Measurements from ENCODE around the gene NKAIN2.

NKAIN2 gene

DNA sequence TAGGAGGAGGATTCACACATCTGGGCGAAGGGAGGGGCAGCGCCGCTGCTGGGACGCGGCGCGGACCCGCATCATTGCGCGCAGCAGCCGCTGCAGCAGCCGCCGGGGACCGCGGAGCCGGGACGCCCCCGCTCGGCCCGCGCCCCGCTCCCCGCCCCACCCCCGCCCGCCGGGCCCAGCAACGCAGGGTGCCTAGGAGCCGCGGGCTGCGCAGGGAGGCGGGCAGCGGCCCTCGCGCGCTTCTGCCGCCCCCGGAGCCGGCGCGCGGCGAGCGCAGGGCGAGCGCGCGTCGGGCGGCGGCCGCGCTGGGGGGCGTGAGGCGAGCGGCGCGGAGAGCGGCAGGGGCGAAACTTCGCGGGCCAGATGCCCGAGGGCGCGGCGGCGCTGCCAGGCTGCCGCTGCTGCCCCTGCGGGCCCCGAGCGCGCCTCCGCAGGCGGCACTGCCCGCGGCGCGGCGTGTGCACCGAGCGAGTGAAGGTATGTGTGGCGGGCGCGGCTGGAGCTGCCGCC, at the start of gene NKAIN2:
Gene NKAIN2, plus strand, starts transcription at position 362 of the 510 bp plus-strand sequence.
- Histone ChIP-seq H3K9ac (ENCODE audit: low read length) (no peak within 1 kb of the TSS), H3K27ac (ENCODE audit: low read depth, low read length) (no peak within 1 kb of the TSS), H3K4me3 (ENCODE audit: low read length) (peak within 1 kb of the TSS; percentile 59), H3K27me3 (ENCODE audit: control insufficient read depth, insufficient read depth, low read length) (no peaks in the 10 kb centered on the region), H3K36me3 (ENCODE audit: control insufficient read depth, insufficient read depth, low read length) (no peaks in the 10 kb centered on the region), H3K4me1 (ENCODE audit: control insufficient read depth, insufficient read depth, low read length) (no peaks in the 10 kb centered on the region)

DNA sequence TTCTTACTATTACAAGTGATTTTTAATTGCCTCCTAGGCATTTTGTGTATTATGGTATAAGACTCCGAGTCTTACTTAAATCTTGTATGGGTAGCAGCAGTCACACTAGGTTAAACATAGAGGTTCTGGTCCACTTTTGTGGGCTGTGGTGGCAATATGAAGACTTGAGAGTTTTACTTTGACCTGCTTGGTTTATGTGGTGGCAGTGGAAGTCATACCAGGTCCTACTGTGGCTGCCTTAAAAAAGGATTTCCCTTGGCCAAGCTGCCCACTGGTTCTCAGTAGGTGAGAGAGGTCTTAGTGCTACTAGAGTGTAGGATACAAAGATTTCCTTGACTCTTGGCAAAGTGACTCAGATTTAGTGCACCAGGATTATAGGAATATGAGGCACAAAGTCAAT, 44.2 kb upstream of the NKAIN2 start:
- H3K27me3 ChIP-seq (ENCODE audit: control insufficient read depth, insufficient read depth, low read length): no peaks in the 10 kb centered on the region
- H3K27ac ChIP-seq (ENCODE audit: low read depth, low read length): no peak overlapping the region
- no peak overlapping the region for H3K9ac ChIP-seq (ENCODE audit: low read length)
- no peak overlapping the region for H3K4me3 ChIP-seq (ENCODE audit: low read length)
- no peaks in the 10 kb centered on the region for H3K4me1 ChIP-seq (ENCODE audit: control insufficient read depth, insufficient read depth, low read length)
- no peaks in the 10 kb centered on the region for H3K36me3 ChIP-seq (ENCODE audit: control insufficient read depth, insufficient read depth, low read length)

DNA sequence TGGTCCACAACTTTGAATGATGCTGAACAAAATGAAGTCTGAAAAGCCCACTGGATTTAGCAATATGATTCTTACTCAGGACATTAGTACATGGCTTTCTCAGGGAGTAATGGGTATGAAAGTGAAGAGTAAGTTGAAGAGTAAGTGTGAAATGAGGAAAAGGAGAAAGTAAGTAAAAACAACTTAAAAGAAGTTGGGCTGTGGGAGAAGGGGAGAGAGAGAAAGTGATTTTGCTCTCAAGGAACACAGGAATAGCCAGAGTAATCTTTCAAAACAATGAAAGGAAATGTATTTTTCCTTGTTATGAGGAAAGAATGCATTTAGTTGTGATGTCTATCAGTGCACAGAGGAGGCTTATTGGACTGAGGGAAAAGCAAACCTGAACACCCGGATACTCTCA, 39.8 kb upstream of the NKAIN2 start:
- no peaks in the 10 kb centered on the region for H3K36me3 ChIP-seq (ENCODE audit: control insufficient read depth, insufficient read depth, low read length)
- H3K4me1 ChIP-seq (ENCODE audit: control insufficient read depth, insufficient read depth, low read length): no peaks in the 10 kb centered on the region
- H3K4me3 ChIP-seq (ENCODE audit: low read length): no peak overlapping the region
- no peak overlapping the region for H3K9ac ChIP-seq (ENCODE audit: low read length)
- no peak overlapping the region for H3K27ac ChIP-seq (ENCODE audit: low read depth, low read length)
- no peaks in the 10 kb centered on the region for H3K27me3 ChIP-seq (ENCODE audit: control insufficient read depth, insufficient read depth, low read length)

DNA sequence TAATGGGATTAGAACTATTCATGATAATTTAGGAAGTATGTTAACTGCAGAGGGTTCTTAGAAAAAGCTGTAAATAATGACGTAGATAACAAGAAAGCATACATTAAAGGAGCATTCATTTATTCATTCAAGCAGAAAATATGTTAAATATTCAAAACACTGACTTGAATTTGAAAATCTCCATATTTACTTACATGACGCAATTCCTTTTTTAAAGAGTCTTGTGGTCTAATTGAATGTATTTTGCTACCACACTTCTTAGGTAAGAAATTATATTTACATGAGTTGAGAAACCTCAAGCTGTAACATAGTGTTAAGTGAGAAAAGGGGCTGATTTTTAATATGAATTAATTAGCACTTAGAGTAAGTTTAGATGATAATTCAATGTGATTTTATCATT, 38.9 kb upstream of the NKAIN2 start:
- no peaks in the 10 kb centered on the region for H3K36me3 ChIP-seq (ENCODE audit: control insufficient read depth, insufficient read depth, low read length)
- no peaks in the 10 kb centered on the region for H3K27me3 ChIP-seq (ENCODE audit: control insufficient read depth, insufficient read depth, low read length)
- H3K27ac ChIP-seq (ENCODE audit: low read depth, low read length): no peak overlapping the region
- no peak overlapping the region for H3K9ac ChIP-seq (ENCODE audit: low read length)
- no peaks in the 10 kb centered on the region for H3K4me1 ChIP-seq (ENCODE audit: control insufficient read depth, insufficient read depth, low read length)
- H3K4me3 ChIP-seq (ENCODE audit: low read length): no peak overlapping the region

DNA sequence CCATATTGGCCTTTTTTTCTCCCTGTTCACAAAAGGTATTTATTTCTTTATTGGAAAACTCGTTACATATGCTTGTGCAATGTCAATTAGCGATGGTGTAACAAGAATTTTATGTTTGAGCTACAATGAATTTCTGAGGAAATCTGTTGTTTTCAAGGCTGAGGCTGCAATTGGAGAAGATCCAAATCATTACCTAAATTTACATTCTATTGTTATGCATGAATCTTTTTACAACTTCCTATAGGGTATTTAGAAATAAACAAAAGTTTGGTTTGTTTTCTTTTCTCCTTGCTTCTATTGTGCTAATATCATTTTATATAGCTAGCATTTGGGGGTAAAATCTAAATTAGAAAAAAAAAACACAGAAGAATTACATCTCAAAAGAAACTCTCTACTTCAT, 34.7 kb upstream of the NKAIN2 start:
- H3K27me3 ChIP-seq (ENCODE audit: control insufficient read depth, insufficient read depth, low read length): no peaks in the 10 kb centered on the region
- H3K9ac ChIP-seq (ENCODE audit: low read length): no peak overlapping the region
- no peaks in the 10 kb centered on the region for H3K36me3 ChIP-seq (ENCODE audit: control insufficient read depth, insufficient read depth, low read length)
- H3K4me1 ChIP-seq (ENCODE audit: control insufficient read depth, insufficient read depth, low read length): no peaks in the 10 kb centered on the region
- no peak overlapping the region for H3K27ac ChIP-seq (ENCODE audit: low read depth, low read length)
- H3K4me3 ChIP-seq (ENCODE audit: low read length): no peak overlapping the region

DNA sequence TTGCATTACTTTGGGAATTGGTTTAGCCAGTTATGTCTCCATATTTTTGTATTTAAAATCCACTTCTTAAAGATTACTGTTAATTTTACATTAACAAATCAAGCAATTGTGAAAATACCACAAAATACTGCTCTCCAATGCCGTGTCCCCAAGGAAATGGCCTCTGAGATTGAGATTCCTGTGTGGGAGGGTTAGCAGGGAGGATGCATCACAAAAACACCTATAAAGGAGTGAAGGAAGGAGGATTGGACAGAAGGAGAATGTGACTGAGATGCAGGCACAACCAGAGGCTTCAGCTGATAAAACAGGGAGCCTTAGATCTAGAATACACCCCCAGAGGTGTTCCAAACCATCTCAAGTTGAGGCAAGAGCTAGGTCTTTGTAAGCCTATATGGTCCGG, 34.2 kb upstream of the NKAIN2 start:
- Histone ChIP-seq H3K9ac (ENCODE audit: low read length) (no peak overlapping the region), H3K27me3 (ENCODE audit: control insufficient read depth, insufficient read depth, low read length) (no peaks in the 10 kb centered on the region), H3K27ac (ENCODE audit: low read depth, low read length) (no peak overlapping the region), H3K4me3 (ENCODE audit: low read length) (no peak overlapping the region), H3K4me1 (ENCODE audit: control insufficient read depth, insufficient read depth, low read length) (no peaks in the 10 kb centered on the region), H3K36me3 (ENCODE audit: control insufficient read depth, insufficient read depth, low read length) (no peaks in the 10 kb centered on the region)

DNA sequence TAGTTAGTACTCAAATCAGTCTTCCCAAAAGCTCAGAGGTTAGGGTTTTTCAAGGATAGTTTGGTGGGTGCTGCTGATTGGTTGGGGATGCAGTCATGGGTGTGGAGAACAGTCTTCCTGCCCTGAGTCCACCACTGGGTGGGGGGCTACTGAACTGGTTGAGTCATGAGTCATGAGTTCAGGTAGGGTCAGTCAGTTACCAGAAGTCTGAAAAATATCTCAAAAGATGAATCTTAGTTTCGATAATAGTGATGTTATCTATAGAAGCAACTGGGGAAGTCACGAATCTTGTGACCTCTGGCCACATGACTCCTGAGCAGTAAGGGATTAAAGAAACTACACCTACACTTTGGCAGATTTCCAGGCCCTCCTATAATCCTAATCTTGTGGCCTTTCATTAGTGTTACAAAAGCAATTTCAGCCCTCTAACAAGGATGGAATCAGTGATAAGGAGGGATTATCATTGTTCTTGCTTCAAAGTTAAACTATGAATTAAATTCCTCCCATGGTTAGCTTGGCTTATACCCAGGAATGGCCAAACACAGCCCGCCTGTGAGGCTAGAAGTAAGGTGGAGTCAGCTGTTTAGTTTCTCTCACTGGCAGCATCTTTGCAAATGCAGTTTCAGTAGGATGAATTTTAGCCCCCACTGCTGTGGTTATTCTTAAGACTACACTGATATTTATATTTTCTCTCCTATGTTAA, 33.3 kb upstream of the NKAIN2 start:
- H3K4me3 ChIP-seq (ENCODE audit: low read length): no peak overlapping the region
- no peaks in the 10 kb centered on the region for H3K4me1 ChIP-seq (ENCODE audit: control insufficient read depth, insufficient read depth, low read length)
- no peak overlapping the region for H3K9ac ChIP-seq (ENCODE audit: low read length)
- no peaks in the 10 kb centered on the region for H3K27me3 ChIP-seq (ENCODE audit: control insufficient read depth, insufficient read depth, low read length)
- H3K27ac ChIP-seq (ENCODE audit: low read depth, low read length): no peak overlapping the region
- H3K36me3 ChIP-seq (ENCODE audit: control insufficient read depth, insufficient read depth, low read length): no peaks in the 10 kb centered on the region

DNA sequence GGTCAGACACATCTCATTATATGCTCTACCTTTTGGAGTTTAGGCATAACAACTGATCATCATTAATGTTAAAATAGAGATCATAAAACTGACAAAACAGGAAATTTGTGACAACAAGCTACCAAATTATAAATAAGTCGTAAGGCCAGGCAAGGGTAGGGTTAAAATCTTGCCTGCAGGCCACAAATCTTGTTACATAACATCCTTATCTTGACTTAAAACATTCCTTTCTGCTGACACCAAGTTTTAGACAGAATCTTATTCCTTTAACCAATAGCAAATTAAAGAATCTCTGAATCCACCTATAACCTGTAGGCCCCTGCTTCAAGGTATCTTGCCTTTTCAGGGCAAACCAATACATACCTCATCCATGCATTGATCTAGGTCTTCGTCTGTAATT, 32.5 kb upstream of the NKAIN2 start:
- Histone ChIP-seq H3K4me1 (ENCODE audit: control insufficient read depth, insufficient read depth, low read length) (no peaks in the 10 kb centered on the region), H3K4me3 (ENCODE audit: low read length) (no peak overlapping the region), H3K27me3 (ENCODE audit: control insufficient read depth, insufficient read depth, low read length) (no peaks in the 10 kb centered on the region), H3K36me3 (ENCODE audit: control insufficient read depth, insufficient read depth, low read length) (no peaks in the 10 kb centered on the region), H3K27ac (ENCODE audit: low read depth, low read length) (no peak overlapping the region), H3K9ac (ENCODE audit: low read length) (no peak overlapping the region)

DNA sequence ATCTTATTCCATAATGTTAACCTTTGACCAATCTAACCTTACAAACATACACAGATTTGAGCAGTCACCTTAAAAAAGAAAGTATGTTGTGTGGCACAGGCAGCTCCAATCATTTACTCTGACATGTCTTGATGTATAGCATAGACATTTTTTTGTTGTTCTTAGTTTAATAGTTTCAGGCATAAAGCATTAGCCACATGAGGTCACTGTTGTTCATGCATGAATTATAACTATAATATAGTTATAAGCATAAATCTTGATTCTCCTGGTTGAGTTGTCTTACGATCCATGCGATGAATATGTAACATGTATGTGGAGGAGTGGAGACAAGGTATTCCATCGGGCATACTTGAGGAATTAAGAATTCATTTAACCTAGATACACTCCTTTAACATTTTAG, 26.1 kb upstream of the NKAIN2 start:
- no peak overlapping the region for H3K4me3 ChIP-seq (ENCODE audit: low read length)
- H3K4me1 ChIP-seq (ENCODE audit: control insufficient read depth, insufficient read depth, low read length): no peaks in the 10 kb centered on the region
- no peaks in the 10 kb centered on the region for H3K36me3 ChIP-seq (ENCODE audit: control insufficient read depth, insufficient read depth, low read length)
- no peaks in the 10 kb centered on the region for H3K27me3 ChIP-seq (ENCODE audit: control insufficient read depth, insufficient read depth, low read length)
- H3K27ac ChIP-seq (ENCODE audit: low read depth, low read length): no peak overlapping the region
- H3K9ac ChIP-seq (ENCODE audit: low read length): no peak overlapping the region

DNA sequence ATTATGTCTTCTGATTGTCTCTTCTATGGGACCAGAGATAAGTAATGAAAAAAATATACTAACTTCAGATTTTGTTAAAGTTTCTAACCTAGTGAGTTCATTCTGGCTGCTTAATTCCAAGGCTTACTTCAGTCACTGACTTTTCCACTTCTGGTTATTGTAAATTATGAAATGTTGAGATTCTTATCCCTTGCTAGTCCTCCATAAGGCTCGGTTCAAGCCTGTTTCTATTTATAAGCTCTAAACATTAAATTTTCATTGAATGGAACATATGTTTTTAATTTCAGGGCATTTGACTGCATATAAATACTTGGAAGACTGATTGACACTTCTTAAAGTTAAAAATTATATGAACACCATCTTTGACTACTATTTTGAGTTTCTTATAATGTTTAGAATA, 23.6 kb upstream of the NKAIN2 start:
- Histone ChIP-seq H3K27me3 (ENCODE audit: control insufficient read depth, insufficient read depth, low read length) (no peaks in the 10 kb centered on the region), H3K4me1 (ENCODE audit: control insufficient read depth, insufficient read depth, low read length) (no peaks in the 10 kb centered on the region), H3K36me3 (ENCODE audit: control insufficient read depth, insufficient read depth, low read length) (no peaks in the 10 kb centered on the region), H3K4me3 (ENCODE audit: low read length) (no peak overlapping the region), H3K27ac (ENCODE audit: low read depth, low read length) (no peak overlapping the region), H3K9ac (ENCODE audit: low read length) (no peak overlapping the region)

DNA sequence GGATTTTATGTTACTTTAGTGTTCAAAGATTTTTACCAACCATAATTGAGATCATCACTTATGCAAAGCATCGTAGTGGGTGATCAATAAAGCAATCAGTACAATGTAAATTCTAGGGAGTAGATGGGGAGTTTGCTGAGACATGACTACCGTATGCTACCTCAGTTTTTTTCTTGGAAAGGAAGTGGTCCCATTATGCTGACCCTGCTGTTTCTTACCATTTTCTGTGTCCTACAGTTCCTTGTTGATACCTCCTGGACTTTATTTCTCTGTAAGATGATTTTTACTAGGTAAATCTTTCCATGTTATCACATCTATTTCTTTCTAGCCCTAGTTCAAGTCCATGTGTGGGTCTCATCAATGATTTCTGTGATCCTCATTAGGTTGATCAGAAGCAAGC, 19.3 kb upstream of the NKAIN2 start:
- no peaks in the 10 kb centered on the region for H3K36me3 ChIP-seq (ENCODE audit: control insufficient read depth, insufficient read depth, low read length)
- H3K9ac ChIP-seq (ENCODE audit: low read length): no peak overlapping the region
- H3K4me3 ChIP-seq (ENCODE audit: low read length): no peak overlapping the region
- no peak overlapping the region for H3K27ac ChIP-seq (ENCODE audit: low read depth, low read length)
- no peaks in the 10 kb centered on the region for H3K4me1 ChIP-seq (ENCODE audit: control insufficient read depth, insufficient read depth, low read length)
- H3K27me3 ChIP-seq (ENCODE audit: control insufficient read depth, insufficient read depth, low read length): no peaks in the 10 kb centered on the region

DNA sequence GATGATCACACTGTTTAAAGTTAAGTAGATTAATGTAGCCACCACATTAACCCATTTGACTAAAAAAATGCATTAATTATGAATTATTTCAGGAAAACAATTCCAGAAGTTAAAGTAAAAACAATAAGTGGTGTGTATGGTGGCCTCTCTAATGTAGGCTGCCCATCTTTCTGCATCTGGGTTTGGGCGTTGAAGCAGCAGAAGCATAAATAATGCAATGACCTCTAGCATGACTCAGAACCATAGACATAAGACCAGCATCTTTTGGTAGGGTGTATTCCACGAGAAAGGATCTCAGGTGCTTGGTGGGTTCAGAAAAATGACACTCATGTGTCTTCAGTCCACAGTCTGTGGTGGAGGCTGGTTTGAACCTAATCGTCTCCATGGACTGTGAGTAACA, 18.6 kb upstream of the NKAIN2 start:
- H3K27ac ChIP-seq (ENCODE audit: low read depth, low read length): no peak overlapping the region
- no peaks in the 10 kb centered on the region for H3K36me3 ChIP-seq (ENCODE audit: control insufficient read depth, insufficient read depth, low read length)
- H3K9ac ChIP-seq (ENCODE audit: low read length): no peak overlapping the region
- no peaks in the 10 kb centered on the region for H3K27me3 ChIP-seq (ENCODE audit: control insufficient read depth, insufficient read depth, low read length)
- no peak overlapping the region for H3K4me3 ChIP-seq (ENCODE audit: low read length)
- H3K4me1 ChIP-seq (ENCODE audit: control insufficient read depth, insufficient read depth, low read length): no peaks in the 10 kb centered on the region

DNA sequence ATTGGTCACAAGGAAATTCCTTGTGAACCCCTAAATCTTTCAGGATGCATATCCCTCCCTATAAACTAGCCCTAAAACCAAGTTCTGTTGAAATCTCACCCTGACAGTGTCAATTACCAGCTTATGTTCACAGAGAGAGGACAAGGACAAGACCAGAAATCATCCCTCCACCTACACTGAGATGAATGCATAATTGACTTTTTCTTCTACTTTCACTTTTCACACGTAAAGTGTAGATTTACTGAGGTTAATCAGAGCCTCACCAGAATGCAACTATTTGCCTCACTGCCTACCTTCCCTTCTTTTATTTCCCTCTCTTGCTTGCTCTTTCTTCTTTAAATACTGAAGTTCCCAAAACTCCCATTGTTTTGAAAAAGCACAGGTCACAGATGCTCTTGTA, 15.3 kb upstream of the NKAIN2 start:
- Histone ChIP-seq H3K27me3 (ENCODE audit: control insufficient read depth, insufficient read depth, low read length) (no peaks in the 10 kb centered on the region), H3K36me3 (ENCODE audit: control insufficient read depth, insufficient read depth, low read length) (no peaks in the 10 kb centered on the region), H3K4me3 (ENCODE audit: low read length) (no peak overlapping the region), H3K27ac (ENCODE audit: low read depth, low read length) (no peak overlapping the region), H3K9ac (ENCODE audit: low read length) (no peak overlapping the region), H3K4me1 (ENCODE audit: control insufficient read depth, insufficient read depth, low read length) (no peaks in the 10 kb centered on the region)
